ENCODE results near the gene ELN.

ELN gene

GRCh38 chr7:74084722-74085578, 57.0 kb downstream of the ELN start:
- Histone ChIP-seq H3K4me3 (ENCODE audit: low read depth, low read length) (peak overlapping the region; percentile 71), H3K9ac (ENCODE audit: low read depth, low read length) (peak overlapping the region; percentile 19), H3K4me1 (ENCODE audit: control insufficient read depth, insufficient read depth, low read length) (peaks cover 8% of the 10 kb centered on the region; the same call in 1 of the 2 replicates), H3K27me3 (ENCODE audit: control insufficient read depth, insufficient read depth, low read length) (no peaks in the 10 kb centered on the region), H3K27ac (ENCODE audit: low read depth, low read length) (peak overlapping the region; percentile 76), H3K36me3 (ENCODE audit: control insufficient read depth, insufficient read depth, low read length) (peaks cover 34% of the 10 kb centered on the region), H3K9me3 (ENCODE audit: control insufficient read depth, insufficient read depth, low read length) (no peaks in the 10 kb centered on the region)

- Histone ChIP-seq H3K27ac (ENCODE audit: low read depth, low read length) (no peak overlapping the region), H3K27me3 (ENCODE audit: control insufficient read depth, insufficient read depth, low read length) (no peaks in the 10 kb centered on the region), H3K9ac (ENCODE audit: low read depth, low read length) (no peak overlapping the region), H3K4me3 (ENCODE audit: low read depth, low read length) (no peak overlapping the region), H3K36me3 (ENCODE audit: control insufficient read depth, insufficient read depth, low read length) (peaks cover 34% of the 10 kb centered on the region), H3K9me3 (ENCODE audit: control insufficient read depth, insufficient read depth, low read length) (no peaks in the 10 kb centered on the region), H3K4me1 (ENCODE audit: control insufficient read depth, insufficient read depth, low read length) (peaks cover 14% of the 10 kb centered on the region; the same call in 1 of the 2 replicates)
Observed at GRCh38 chr7:74087791-74088453, 59.9 kb downstream of the ELN start.

- Histone ChIP-seq H3K27me3 (ENCODE audit: control insufficient read depth, insufficient read depth, low read length) (no peaks in the 10 kb centered on the region), H3K4me1 (ENCODE audit: control insufficient read depth, insufficient read depth, low read length) (peaks cover 28% of the 10 kb centered on the region), H3K27ac (ENCODE audit: low read depth, low read length) (peak overlapping the region; percentile 40), H3K4me3 (ENCODE audit: low read depth, low read length) (no peak overlapping the region), H3K36me3 (ENCODE audit: control insufficient read depth, insufficient read depth, low read length) (peaks cover 29% of the 10 kb centered on the region), H3K9ac (ENCODE audit: low read depth, low read length) (no peak overlapping the region), H3K9me3 (ENCODE audit: control insufficient read depth, insufficient read depth, low read length) (no peaks in the 10 kb centered on the region)
Observed at GRCh38 chr7:74092321-74092963, 64.5 kb downstream of the ELN start.

GRCh38 chr7:74092964-74093471, 65.0 kb downstream of the ELN start:
- Histone ChIP-seq H3K36me3 (ENCODE audit: control insufficient read depth, insufficient read depth, low read length) (peaks cover 31% of the 10 kb centered on the region), H3K27ac (ENCODE audit: low read depth, low read length) (peak overlapping the region; percentile 97), H3K9ac (ENCODE audit: low read depth, low read length) (no peak overlapping the region), H3K4me1 (ENCODE audit: control insufficient read depth, insufficient read depth, low read length) (peaks cover 28% of the 10 kb centered on the region), H3K9me3 (ENCODE audit: control insufficient read depth, insufficient read depth, low read length) (peaks cover 6% of the 10 kb centered on the region; the same call in 1 of the 2 replicates), H3K4me3 (ENCODE audit: low read depth, low read length) (no peak overlapping the region), H3K27me3 (ENCODE audit: control insufficient read depth, insufficient read depth, low read length) (no peaks in the 10 kb centered on the region)

GRCh38 chr7:74093671-74094223, 65.8 kb downstream of the ELN start:
- Histone ChIP-seq H3K4me1 (ENCODE audit: control insufficient read depth, insufficient read depth, low read length) (peaks cover 28% of the 10 kb centered on the region), H3K9ac (ENCODE audit: low read depth, low read length) (peak overlapping the region; percentile 42), H3K9me3 (ENCODE audit: control insufficient read depth, insufficient read depth, low read length) (peaks cover 6% of the 10 kb centered on the region; the same call in 1 of the 2 replicates), H3K36me3 (ENCODE audit: control insufficient read depth, insufficient read depth, low read length) (peaks cover 31% of the 10 kb centered on the region), H3K27me3 (ENCODE audit: control insufficient read depth, insufficient read depth, low read length) (no peaks in the 10 kb centered on the region), H3K4me3 (ENCODE audit: low read depth, low read length) (peak overlapping the region; percentile 52), H3K27ac (ENCODE audit: low read depth, low read length) (peak overlapping the region; percentile 97)

GRCh38 chr7:74094224-74095101, 66.5 kb downstream of the ELN start:
- H3K27ac ChIP-seq (ENCODE audit: low read depth, low read length) = peak overlapping the region; percentile 97
- no peaks in the 10 kb centered on the region for H3K27me3 ChIP-seq (ENCODE audit: control insufficient read depth, insufficient read depth, low read length)
- H3K4me3 ChIP-seq (ENCODE audit: low read depth, low read length) = peak overlapping the region; percentile 52
- H3K9ac ChIP-seq (ENCODE audit: low read depth, low read length) = peak overlapping the region; percentile 42
- peaks cover 6% of the 10 kb centered on the region; the same call in 1 of the 2 replicates for H3K9me3 ChIP-seq (ENCODE audit: control insufficient read depth, insufficient read depth, low read length)
- peaks cover 31% of the 10 kb centered on the region for H3K36me3 ChIP-seq (ENCODE audit: control insufficient read depth, insufficient read depth, low read length)
- peaks cover 28% of the 10 kb centered on the region for H3K4me1 ChIP-seq (ENCODE audit: control insufficient read depth, insufficient read depth, low read length)

- Histone ChIP-seq H3K9me3 (ENCODE audit: control insufficient read depth, insufficient read depth, low read length) (peaks cover 6% of the 10 kb centered on the region; the same call in 1 of the 2 replicates), H3K36me3 (ENCODE audit: control insufficient read depth, insufficient read depth, low read length) (peaks cover 34% of the 10 kb centered on the region), H3K9ac (ENCODE audit: low read depth, low read length) (no peak overlapping the region), H3K27ac (ENCODE audit: low read depth, low read length) (peak overlapping the region; percentile 97), H3K4me3 (ENCODE audit: low read depth, low read length) (no peak overlapping the region), H3K27me3 (ENCODE audit: control insufficient read depth, insufficient read depth, low read length) (no peaks in the 10 kb centered on the region), H3K4me1 (ENCODE audit: control insufficient read depth, insufficient read depth, low read length) (peaks cover 28% of the 10 kb centered on the region)
Observed at GRCh38 chr7:74095135-74095534, 67.2 kb downstream of the ELN start.

- H3K9ac ChIP-seq (ENCODE audit: low read depth, low read length) = no peak overlapping the region
Observed at GRCh38 chr7:74097937-74098614, 70.1 kb downstream of the ELN start.

GRCh38 chr7:74099031-74099430, 71.1 kb downstream of the ELN start:
- H3K9me3 ChIP-seq (ENCODE audit: control insufficient read depth, insufficient read depth, low read length) = peaks cover 6% of the 10 kb centered on the region; the same call in 1 of the 2 replicates
- no peak overlapping the region for H3K4me3 ChIP-seq (ENCODE audit: low read depth, low read length)
- H3K36me3 ChIP-seq (ENCODE audit: control insufficient read depth, insufficient read depth, low read length) = peaks cover 59% of the 10 kb centered on the region
- H3K9ac ChIP-seq (ENCODE audit: low read depth, low read length) = no peak overlapping the region
- H3K27me3 ChIP-seq (ENCODE audit: control insufficient read depth, insufficient read depth, low read length) = no peaks in the 10 kb centered on the region
- H3K27ac ChIP-seq (ENCODE audit: low read depth, low read length) = no peak overlapping the region
- peaks cover 10% of the 10 kb centered on the region for H3K4me1 ChIP-seq (ENCODE audit: control insufficient read depth, insufficient read depth, low read length)

More at GRCh38 chr7:74097937-74098614, 70.1 kb downstream of the ELN start:
- peak overlapping the region; percentile 36 for H3K27ac ChIP-seq (ENCODE audit: low read depth, low read length)
- no peaks in the 10 kb centered on the region for H3K27me3 ChIP-seq (ENCODE audit: control insufficient read depth, insufficient read depth, low read length)
- peaks cover 6% of the 10 kb centered on the region; the same call in 1 of the 2 replicates for H3K9me3 ChIP-seq (ENCODE audit: control insufficient read depth, insufficient read depth, low read length)
- peaks cover 51% of the 10 kb centered on the region for H3K36me3 ChIP-seq (ENCODE audit: control insufficient read depth, insufficient read depth, low read length)
- H3K4me1 ChIP-seq (ENCODE audit: control insufficient read depth, insufficient read depth, low read length) = peaks cover 18% of the 10 kb centered on the region
- no peak overlapping the region for H3K4me3 ChIP-seq (ENCODE audit: low read depth, low read length)
